Neural cell (in vitro differentiated cells): ENCODE data around the gene LRRC56. TPM values are rescaled to one million over a fixed set of nuclear protein-coding genes. Genes with fewer than 3 reads are reported as not detected.

Source experiments
- H2AFZ ChIP-seq: fragments of 200-600, 300-800 bp; sonication (generic), shearing (Covaris generic); 2 replicates; pipeline ENCODE4 v1.6.0; 2014; ENCODE audit warnings: low read depth, mild to moderate bottlenecking, antibody characterized with exemption, low read length, moderate library complexity
- H3F3A ChIP-seq: fragments of 200-600 bp; shearing (Covaris generic); 2 replicates; pipeline ENCODE4 v1.6.1; 2016; ENCODE audit warnings: mild to moderate bottlenecking, moderate library complexity, mixed read lengths, antibody characterized with exemption, low read length; ENCODE audit not compliant: insufficient read depth, poor library complexity, severe bottlenecking
- H3K27ac ChIP-seq: fragments of 200-600, 300-800 bp; sonication (generic), shearing (Covaris generic); 2 replicates; pipeline ENCODE4 v1.5.1; 2014; ENCODE audit warnings: mild to moderate bottlenecking, low read length, moderate library complexity
- H3K27me3 ChIP-seq: fragments of 300-800, 200-600 bp; sonication (generic), shearing (Covaris generic); 2 replicates; pipeline ENCODE4 v1.6.0; 2014; ENCODE audit warnings: mild to moderate bottlenecking, low read depth, low read length, moderate library complexity; ENCODE audit not compliant: insufficient read depth
- H3K36me3 ChIP-seq: fragments of 300-800, 200-600 bp; sonication (generic), shearing (Covaris generic); 2 replicates; pipeline ENCODE4 v1.5.1; 2014; ENCODE audit warnings: mild to moderate bottlenecking, antibody characterized with exemption, low read length, moderate library complexity; ENCODE audit not compliant: insufficient read depth
- H3K4me2 ChIP-seq: fragments of 300-800, 200-600 bp; sonication (generic), shearing (Covaris generic); 2 replicates; pipeline ENCODE4 v1.6.0; 2014; ENCODE audit warnings: mild to moderate bottlenecking, low read length
- H3K4me3 ChIP-seq: fragments of 300-800, 200-600 bp; sonication (generic), shearing (Covaris generic); 2 replicates; pipeline ENCODE4 v1.5.1; 2014; ENCODE audit warnings: mild to moderate bottlenecking, low read length, moderate library complexity
- H3K79me2 ChIP-seq: fragments of 200-600 bp; shearing (Covaris generic); replicated peaks from 2 replicates; pipeline ENCODE4 v1.6.0; 2014; ENCODE audit warnings: mild to moderate bottlenecking, low read length, moderate library complexity; ENCODE audit not compliant: insufficient read depth
- H3K9ac ChIP-seq: fragments of 300-800, 200-600 bp; sonication (generic), shearing (Covaris generic); 2 replicates; pipeline ENCODE4 v1.6.1; 2016; ENCODE audit warnings: mild to moderate bottlenecking, low read length, mixed read lengths
- H3K9me2 ChIP-seq: fragments of 200-600 bp; shearing (Covaris generic); 2 replicates; pipeline ENCODE4 v1.6.1; 2016; ENCODE audit warnings: mild to moderate bottlenecking, low read length, mixed read lengths; ENCODE audit not compliant: insufficient read depth
- H3K9me3 ChIP-seq: fragments of 200-600, 300-800 bp; sonication (generic), shearing (Covaris generic); 2 replicates; pipeline ENCODE4 v1.6.1; 2016; ENCODE audit warnings: mild to moderate bottlenecking, mixed run types, low read length, moderate library complexity, mixed read lengths
- H4K20me1 ChIP-seq: fragments of 200-600 bp; shearing (Covaris generic); 2 replicates; pipeline ENCODE4 v1.6.1; 2016; ENCODE audit warnings: mild to moderate bottlenecking, mixed run types; ENCODE audit not compliant: insufficient read depth
- CTCF ChIP-seq: fragments of 450-650 bp; IDR thresholded peaks from 2 replicates; pipeline ENCODE4 v1.5.1; 2014; ENCODE audit warnings: antibody characterized with exemption, mild to moderate bottlenecking, moderate library complexity; ENCODE audit not compliant: poor library complexity, severe bottlenecking
- EP300 ChIP-seq: fragments of 450-650 bp; conservative IDR thresholded peaks from 2 replicates; pipeline ENCODE4 v1.6.1; 2014; ENCODE audit warnings: antibody characterized with exemption, mild to moderate bottlenecking, moderate library complexity; ENCODE audit not compliant: poor library complexity, severe bottlenecking
- EZH2 ChIP-seq: fragments of 200-600, 300-800 bp; shearing (Covaris generic), sonication (generic); IDR thresholded peaks from 2 replicates; pipeline ENCODE4 v1.6.1; 2014; ENCODE audit warnings: antibody characterized with exemption, low read length, borderline replicate concordance, mild to moderate bottlenecking; ENCODE audit not compliant: insufficient read depth, poor library complexity, severe bottlenecking
- MXI1 ChIP-seq: fragments of 450-650 bp; conservative IDR thresholded peaks from 2 replicates; pipeline ENCODE4 v1.6.1; 2014; ENCODE audit warnings: antibody characterized with exemption, mild to moderate bottlenecking; ENCODE audit not compliant: poor library complexity, severe bottlenecking
- POLR2AphosphoS5 ChIP-seq: IDR thresholded peaks from 2 replicates; pipeline ENCODE4 v1.6.1; 2012
- RAD21 ChIP-seq: fragments of 450-650 bp; conservative IDR thresholded peaks from 2 replicates; pipeline ENCODE4 v1.6.1; 2014; ENCODE audit warnings: antibody characterized with exemption, mild to moderate bottlenecking, moderate library complexity
- REST ChIP-seq: IDR thresholded peaks from 2 replicates; pipeline ENCODE4 v1.6.1; 2012; ENCODE audit warnings: borderline replicate concordance
- SMC3 ChIP-seq: fragments of 450-650 bp; conservative IDR thresholded peaks from 2 replicates; pipeline ENCODE4 v1.6.1; 2014; ENCODE audit warnings: antibody characterized with exemption, mild to moderate bottlenecking, moderate library complexity; ENCODE audit not compliant: poor library complexity
- TAF1 ChIP-seq: IDR thresholded peaks from 2 replicates; pipeline ENCODE4 v1.6.1; 2012; ENCODE audit warnings: low read depth
- polyA plus RNA-seq: library from polyadenylated mRNA; depleted of rRNA; stranded (reverse); fragments of >200 nt; gene quantifications from 2 replicates; pipeline ENCODE4 v1.2.3, GENCODE V29; 2014

The LRRC56 gene
- polyA plus RNA-seq, 1 donor from 2014 or later, result 0.76 TPM

GRCh38 chr11:512761-513595 lies 24.3 kb upstream of the LRRC56 start:
- Histone ChIP-seq H3K36me3 (no peaks in the 10 kb centered on the region), H3K4me3 (no peak overlapping the region), H4K20me1 (no peaks in the 10 kb centered on the region), H3K9ac (no peak overlapping the region), H3K9me2 (no peaks in the 10 kb centered on the region), H3K4me2 (no peak overlapping the region), H3K27me3 (no peaks in the 10 kb centered on the region), H3K27ac (no peak overlapping the region), H3F3A (no peaks in the 10 kb centered on the region), H3K9me3 (no peaks in the 10 kb centered on the region), H3K79me2 (no peaks in the 10 kb centered on the region), H2AFZ (no peak overlapping the region)
- TF ChIP-seq REST, result no peak
- no peak for TF ChIP-seq EP300
- no peak for TF ChIP-seq SMC3
- TF ChIP-seq TAF1, result no peak
- no peak for TF ChIP-seq CTCF
- TF ChIP-seq MXI1, result no peak
- TF ChIP-seq POLR2AphosphoS5, result no peak
- TF ChIP-seq RAD21, result no peak
- no peak for TF ChIP-seq EZH2

- Histone ChIP-seq H3K79me2 (no peaks in the 10 kb centered on the region), H3K9ac (no peak overlapping the region), H3K27ac (no peak overlapping the region), H3K27me3 (no peaks in the 10 kb centered on the region), H3F3A (no peaks in the 10 kb centered on the region), H3K9me3 (no peaks in the 10 kb centered on the region), H3K9me2 (no peaks in the 10 kb centered on the region), H3K36me3 (no peaks in the 10 kb centered on the region), H4K20me1 (no peaks in the 10 kb centered on the region), H3K4me2 (no peak overlapping the region), H3K4me3 (no peak overlapping the region), H2AFZ (no peak overlapping the region)
- TF ChIP-seq REST, result no peak
- TF ChIP-seq MXI1, result no peak
- TF ChIP-seq EP300, result no peak
- TF ChIP-seq EZH2, result no peak
- TF ChIP-seq RAD21, result no peak
- no peak for TF ChIP-seq CTCF
- no peak for TF ChIP-seq TAF1
- no peak for TF ChIP-seq POLR2AphosphoS5
- no peak for TF ChIP-seq SMC3
Observed at GRCh38 chr11:514606-515005, 22.7 kb upstream of the LRRC56 start.
